AG08395 (cell line): ENCODE data around the gene FOXJ3.

ENCODE experiments used
- DNase-seq: peaks from one replicate; pipeline ENCODE4 v3.0.0; 2012; ENCODE audit warnings: mixed read lengths, low spot score

FOXJ3 gene

DNA sequence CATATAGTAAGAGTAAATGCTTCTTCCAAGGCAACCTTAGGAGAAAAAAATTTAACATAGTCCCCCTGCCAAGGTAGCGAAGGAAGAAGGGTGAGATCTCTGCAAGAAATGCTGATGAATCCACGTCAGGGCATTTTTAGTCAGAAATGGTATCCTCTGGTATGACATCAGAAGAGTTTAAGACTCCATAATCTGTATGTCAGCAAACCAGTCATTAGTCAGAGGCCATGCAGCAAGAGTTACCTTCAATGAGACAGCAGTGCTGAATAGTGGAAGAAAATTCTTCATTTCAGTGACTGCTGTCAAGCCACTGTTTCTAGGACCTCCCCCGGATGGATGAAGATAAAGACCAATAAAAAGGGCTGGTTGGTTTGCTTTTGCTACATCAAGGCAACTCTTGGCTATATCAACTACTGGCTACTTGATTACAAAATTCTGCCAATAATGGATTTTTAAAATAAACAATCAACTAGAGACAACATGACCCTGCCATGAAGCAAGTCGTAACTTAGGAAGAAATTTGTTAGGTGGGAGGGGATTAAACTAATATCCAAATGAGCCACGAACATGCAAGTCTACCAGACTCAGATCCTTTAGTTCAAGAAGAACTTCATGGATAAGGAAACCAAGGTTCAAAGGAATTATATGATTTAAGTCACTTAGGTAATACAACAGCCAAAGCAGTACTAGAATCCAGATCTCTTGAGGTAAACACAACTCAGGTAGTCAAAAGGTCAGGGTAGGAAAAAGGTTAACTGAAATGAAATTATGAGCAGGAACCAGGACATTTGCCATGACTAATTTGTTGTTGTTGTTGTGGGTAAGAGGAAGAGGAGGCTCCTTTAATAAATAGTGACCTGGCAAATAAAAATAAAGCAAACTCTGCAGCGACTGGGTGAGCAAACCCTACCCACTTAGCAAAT, 144.8 kb downstream of the FOXJ3 start:
- DNase-seq: no peak

DNA sequence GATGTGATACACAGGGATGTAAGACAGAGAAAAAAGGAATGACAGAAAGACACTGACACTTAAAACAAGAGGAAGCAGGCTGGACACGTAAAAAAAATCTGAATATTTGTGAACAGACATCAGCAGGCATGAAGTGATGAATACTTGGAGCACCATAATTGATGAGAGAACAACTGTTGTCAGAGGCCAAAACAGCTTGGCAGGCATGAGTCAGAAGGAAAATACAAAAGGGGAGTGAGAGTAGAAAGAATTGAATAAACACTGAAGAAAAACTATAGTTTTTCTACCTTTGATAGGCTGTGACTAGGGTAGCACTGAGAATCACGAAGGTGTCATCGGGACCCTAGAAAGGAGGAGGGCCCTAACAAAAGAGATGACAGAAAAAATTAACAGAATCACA, 148.9 kb downstream of the FOXJ3 start:
- DNase-seq: peak; percentile 69

DNA sequence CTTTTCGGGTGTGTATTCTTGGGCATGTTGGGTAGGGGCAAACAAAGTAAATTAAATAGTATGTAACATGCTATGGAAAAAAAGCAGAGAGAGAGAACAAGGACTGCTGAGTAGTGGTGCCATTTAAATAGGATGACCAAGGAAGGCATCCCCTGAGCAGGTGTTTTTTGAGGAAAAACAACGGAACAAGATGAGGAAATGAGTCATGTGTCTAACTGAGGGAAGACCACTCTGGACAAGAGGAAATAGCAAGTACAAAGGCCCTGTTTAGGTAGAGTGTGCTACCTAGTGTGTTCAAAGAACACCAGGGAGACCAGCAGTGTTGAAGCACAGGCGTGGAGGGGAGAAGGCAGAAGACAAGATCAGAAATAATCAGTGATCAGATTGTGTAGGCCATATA, 150.4 kb downstream of the FOXJ3 start:
- DNase-seq: no peak

GRCh38 chr1:42183957-42184268, 151.1 kb downstream of the FOXJ3 start:
- no peak for DNase-seq

GRCh38 chr1:42183210-42183956, 151.7 kb downstream of the FOXJ3 start:
- DNase-seq: no peak

- no peak for DNase-seq
Measured at GRCh38 chr1:42181687-42182086, 153.3 kb downstream of the FOXJ3 start.

- no peak for DNase-seq
Measured at GRCh38 chr1:42179900-42180329, 155.1 kb downstream of the FOXJ3 start.

DNA sequence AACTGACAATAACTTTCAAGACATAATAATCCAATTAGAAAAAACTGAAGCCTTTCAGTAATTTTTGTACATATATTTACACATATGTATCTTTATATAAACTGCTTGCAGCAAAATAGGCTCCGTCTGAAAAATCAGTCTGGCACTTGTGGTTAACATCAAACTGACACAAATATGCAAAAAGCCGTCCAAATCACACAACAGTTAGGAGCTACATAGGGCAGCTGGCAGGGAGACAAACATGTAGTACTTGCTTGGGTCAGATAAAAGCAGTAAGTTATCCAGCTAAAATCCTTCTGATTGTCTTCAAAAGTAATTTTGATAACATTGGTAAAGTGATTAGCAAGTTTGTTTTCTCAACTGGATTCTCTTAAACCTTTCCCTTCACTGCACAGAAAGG, 155.8 kb downstream of the FOXJ3 start:
- DNase-seq: peak; percentile 27

DNA sequence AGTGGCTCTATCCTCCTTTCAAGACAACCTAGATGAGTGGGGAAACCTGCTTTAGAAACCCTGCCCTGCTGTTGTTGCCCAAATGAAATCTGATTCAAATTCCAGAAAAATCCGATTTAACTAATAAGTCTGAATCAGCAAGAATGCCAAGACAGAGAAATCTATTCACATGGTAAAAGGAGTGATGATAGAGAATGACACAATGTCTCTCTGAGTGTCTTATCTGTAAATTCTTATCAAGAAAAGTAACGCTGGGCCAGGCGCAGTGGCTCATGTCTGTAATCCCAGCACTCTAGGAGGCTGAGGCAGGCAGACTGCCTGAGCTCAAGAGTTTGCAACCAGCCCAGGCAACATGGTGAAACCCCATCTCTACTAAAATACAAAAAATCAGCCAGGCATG, 156.8 kb downstream of the FOXJ3 start:
- DNase-seq: no peak

GRCh38 chr1:42177541-42177981, 157.5 kb downstream of the FOXJ3 start:
- DNase-seq: peak; percentile 13

GRCh38 chr1:42176902-42177519, 158.0 kb downstream of the FOXJ3 start:
- peak; percentile 28 for DNase-seq

- DNase-seq: no peak
Measured at GRCh38 chr1:42175314-42176054, 159.6 kb downstream of the FOXJ3 start.

DNA sequence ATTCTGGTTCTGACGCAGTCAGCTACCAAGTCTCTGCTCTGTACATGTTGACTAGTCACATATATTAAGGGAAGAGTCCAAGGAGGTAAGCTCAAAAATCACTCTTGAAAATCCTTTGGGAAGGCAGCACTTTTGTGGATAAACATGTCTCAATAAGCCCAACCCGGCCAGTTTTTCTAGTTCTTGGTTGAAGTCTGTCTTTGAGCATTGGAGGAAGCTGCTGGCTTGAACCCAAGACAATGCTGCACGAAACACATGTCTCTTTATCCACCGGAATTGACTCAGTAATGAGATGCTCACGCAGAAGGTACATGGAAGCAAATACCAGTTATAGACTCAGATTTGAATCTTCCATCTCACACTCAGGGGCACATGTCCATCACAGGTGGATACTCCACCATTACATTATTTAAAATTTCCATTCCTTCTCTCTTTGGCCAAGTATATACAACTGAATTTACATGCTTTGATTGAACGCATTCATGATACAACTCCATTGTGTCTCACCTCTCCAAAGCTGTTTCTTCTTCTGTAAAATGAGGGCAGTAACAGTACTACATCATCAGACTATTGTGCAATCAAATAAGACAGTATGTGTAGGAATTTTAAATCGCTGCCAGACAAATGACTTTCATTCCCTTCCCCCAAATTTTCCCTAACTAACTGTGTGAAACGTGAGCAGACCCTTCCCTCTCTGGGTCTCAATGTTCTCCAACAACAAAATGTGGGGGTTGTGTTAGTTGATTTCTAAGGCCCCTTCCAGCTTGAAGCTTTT, 160.9 kb downstream of the FOXJ3 start:
- no peak for DNase-seq

- peak; percentile 73 for DNase-seq
Measured at GRCh38 chr1:42173155-42173933, 161.7 kb downstream of the FOXJ3 start.

DNA sequence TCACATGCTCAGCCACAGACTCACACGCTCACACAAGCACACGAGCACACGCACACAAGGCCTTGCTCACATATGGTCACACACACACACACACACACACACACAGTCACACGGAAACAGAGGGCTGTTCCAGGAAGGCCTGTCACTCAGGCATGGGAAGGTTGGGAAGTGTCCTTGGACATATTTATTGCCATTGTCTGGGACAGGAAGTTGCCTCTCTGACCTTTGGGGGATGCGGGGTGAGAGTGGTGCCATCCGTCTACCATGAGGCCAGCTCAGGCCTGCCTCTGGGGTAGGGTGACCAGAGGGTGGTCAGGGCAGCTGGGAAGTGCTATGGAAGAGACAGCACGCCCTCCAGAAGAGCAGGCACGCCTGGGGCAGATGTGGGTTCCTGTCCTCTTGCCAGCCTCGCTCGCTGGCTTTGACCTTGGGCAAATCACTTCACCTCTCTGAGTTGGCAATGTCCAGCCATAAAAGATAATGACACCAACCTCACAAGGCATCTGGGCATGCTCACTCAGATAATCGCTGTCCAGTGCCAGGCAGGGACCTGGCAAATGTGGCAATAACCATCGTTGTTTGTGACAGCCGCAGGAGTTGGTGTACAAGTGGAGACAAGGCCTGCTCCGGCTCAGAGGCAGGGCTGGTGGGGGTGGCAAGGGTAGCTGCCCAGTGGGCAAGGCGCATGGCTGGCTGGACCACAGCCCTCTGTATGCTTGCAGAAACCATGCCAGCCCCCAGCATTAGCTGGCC, 162.5 kb downstream of the FOXJ3 start:
- no peak for DNase-seq

- no peak for DNase-seq
Measured at GRCh38 chr1:42171679-42172266, 163.3 kb downstream of the FOXJ3 start.

DNA sequence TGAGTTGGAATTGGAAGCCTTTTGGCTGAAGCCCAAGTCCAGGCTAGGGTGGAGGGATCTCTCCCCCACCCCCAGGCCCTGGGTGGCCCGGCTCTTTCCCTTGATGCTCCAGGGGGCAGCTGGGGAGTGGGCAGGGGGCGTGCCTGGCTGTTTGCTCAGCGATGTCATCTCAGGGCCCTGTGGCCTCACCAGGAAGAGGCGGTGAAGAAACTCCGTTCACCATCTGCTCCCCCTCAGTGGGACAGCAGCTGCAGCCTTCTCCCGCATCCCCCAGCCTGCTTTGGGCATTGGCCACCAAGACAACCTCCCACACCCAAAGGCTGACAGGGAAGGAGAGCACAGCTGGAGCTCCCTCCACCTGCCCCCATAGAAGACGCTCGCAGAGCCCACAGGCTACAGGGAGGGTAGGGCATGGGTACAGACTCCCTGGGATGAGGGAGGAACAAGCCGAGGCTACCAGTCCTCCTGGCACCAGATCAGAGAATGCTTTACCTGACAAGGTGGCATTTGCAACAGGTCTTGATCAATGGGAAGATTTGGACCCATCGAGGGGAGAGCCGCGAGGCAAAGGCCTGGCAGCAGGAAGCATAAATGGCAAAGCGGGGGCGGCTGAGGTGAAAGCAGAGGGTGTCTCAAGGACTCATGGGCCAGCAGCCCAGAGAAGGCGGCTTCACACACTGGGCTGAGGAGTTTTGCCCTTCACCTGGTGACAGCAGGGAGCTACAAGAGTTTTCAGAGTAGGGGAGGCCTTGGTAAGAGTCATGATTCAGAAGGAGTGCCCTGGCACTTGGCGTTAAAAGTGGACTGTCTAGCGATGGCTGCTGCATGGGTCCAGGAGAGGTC, 164.0 kb downstream of the FOXJ3 start:
- no peak for DNase-seq

- DNase-seq: no peak
Measured at GRCh38 chr1:42168763-42169162, 166.3 kb downstream of the FOXJ3 start.

- DNase-seq: no peak
Measured at GRCh38 chr1:42168391-42168670, 166.7 kb downstream of the FOXJ3 start.
